Mammary epithelial cell (primary cell): ENCODE measurements around the gene KCND3.

Experiments
- CTCF ChIP-seq, 2 donors: IDR thresholded peaks in 1 of 2; conservative IDR thresholded peaks in 1 of 2; 2 replicates each; pipeline ENCODE4 v1.5.1; 2011 to 2012; ENCODE audit warnings: inconsistent platforms in 2 of 2, low read length in 2 of 2, mild to moderate bottlenecking in 2 of 2, control low read depth in 1 of 2, low read depth in 1 of 2; ENCODE audit not compliant: insufficient read depth in 1 of 2; ENCODE audit errors: extremely low read depth in 1 of 2
- EZH2 ChIP-seq: IDR thresholded peaks from 2 replicates; pipeline ENCODE4 v1.6.1; 2012; ENCODE audit warnings: low read length, inconsistent platforms, borderline replicate concordance

GRCh38 chr1:111729946-111730681, 259.4 kb downstream of the KCND3 start:
- no peak for TF ChIP-seq EZH2
- no peak for TF ChIP-seq CTCF (conservative IDR thresholded peaks at IDR 0.05 in 1 of 2, IDR thresholded peaks at IDR 0.05 in 1 of 2; ENCODE audit: extremely low read depth in 1 of 2, insufficient read depth in 1 of 2, low read depth in 1 of 2, low read length in 2 of 2)
